ENCODE results near the gene THEM4. TPM values are rescaled to one million over a fixed set of nuclear protein-coding genes. Genes with fewer than 3 reads are reported as not detected.

THEM4 gene
- total and polyA plus RNA-seq, 2 of the 8 experiments (the other 6 are each of a cell fraction or from before 2014, with no cell fraction given) = 9.9 to 11.2 TPM

- TF ChIP-seq CHD7 (IDR thresholded peaks at IDR 0.05; ENCODE audit: insufficient replicate concordance, low read length) (no peak), EZH2 (IDR thresholded peaks at IDR 0.05; ENCODE audit: low read depth, low read length, severe bottlenecking) (no peak), CBX5 (IDR thresholded peaks at IDR 0.05; ENCODE audit: low read depth, low read length) (no peak), KDM4A (IDR thresholded peaks at IDR 0.05; ENCODE audit: low read depth, low read length, severe bottlenecking) (no peak), SIRT6 (IDR thresholded peaks at IDR 0.05; ENCODE audit: low read length) (no peak), CTCF (IDR thresholded peaks at IDR 0.05; ENCODE audit: control extremely low read depth in 1 of 3, insufficient read depth in 1 of 3, low read depth in 1 of 3, low read length in 3 of 3) (no peak)
Measured at GRCh38 chr1:151867321-151867720, 42.0 kb downstream of the THEM4 start (continued).
